ENCODE data around the gene SPO11. TPM values are rescaled to one million over a fixed set of nuclear protein-coding genes. Genes with fewer than 3 reads are reported as not detected.
A peak's percentile ranks its signal among the peaks of the same experiment; 100 is the strongest.

The SPO11 gene
- total and polyA plus RNA-seq, 4 donors: not detected

GRCh38 chr20:57287901-57288300, 41.7 kb upstream of the SPO11 start:
- Histone ChIP-seq H3K9me3 (ENCODE audit: control insufficient read depth in 4 of 4, insufficient read depth in 3 of 4, low read length in 3 of 4) (no peaks in the 10 kb centered on the region), H3K9ac (ENCODE audit: insufficient read depth in 1 of 2, low read length in 2 of 2) (no peak overlapping the region), H3K4me1 (ENCODE audit: control insufficient read depth in 5 of 5, insufficient read depth in 5 of 5, low read length in 5 of 5) (peaks cover 0 to 39% (median 11%) of the 10 kb centered on the region in 5 donors), H3K27ac (ENCODE audit: low read depth in 1 of 2, low read length in 1 of 2) (no peak overlapping the region), H3K27me3 (ENCODE audit: control insufficient read depth in 3 of 3, insufficient read depth in 3 of 3, low read length in 2 of 3) (no peaks in the 10 kb centered on the region), H3K36me3 (ENCODE audit: control insufficient read depth in 4 of 4, insufficient read depth in 4 of 4, low read length in 4 of 4) (no peaks in the 10 kb centered on the region), H3K4me3 (no peak overlapping the region)
- no peak for TF ChIP-seq CTCF (IDR thresholded peaks at IDR 0.05; ENCODE audit: control extremely low read depth, extremely low read depth)
- no peak for ATAC-seq (ENCODE audit: insufficient read depth, low FRiP score)
- 61 to 76% methylated on average over 6 of the region's 6 CpGs for WGBS, 2 donors
- peak in 1 of 3 donors; percentile 28 for DNase-seq

GRCh38 chr20:57288651-57289277, 40.8 kb upstream of the SPO11 start:
- Histone ChIP-seq H3K4me1 (ENCODE audit: control insufficient read depth in 5 of 5, insufficient read depth in 5 of 5, low read length in 5 of 5) (peaks cover 0 to 33% (median 11%) of the 10 kb centered on the region in 5 donors), H3K9me3 (ENCODE audit: control insufficient read depth in 4 of 4, insufficient read depth in 3 of 4, low read length in 3 of 4) (no peaks in the 10 kb centered on the region), H3K36me3 (ENCODE audit: control insufficient read depth in 4 of 4, insufficient read depth in 4 of 4, low read length in 4 of 4) (no peaks in the 10 kb centered on the region), H3K9ac (ENCODE audit: insufficient read depth in 1 of 2, low read length in 2 of 2) (no peak overlapping the region), H3K27me3 (ENCODE audit: control insufficient read depth in 3 of 3, insufficient read depth in 3 of 3, low read length in 2 of 3) (no peaks in the 10 kb centered on the region), H3K27ac (ENCODE audit: low read depth in 1 of 2, low read length in 1 of 2) (no peak overlapping the region), H3K4me3 (no peak overlapping the region)
- WGBS, 2 donors: 40 to 52% methylated on average over 16 of the region's 16 CpGs
- ATAC-seq (ENCODE audit: insufficient read depth, low FRiP score): no peak
- TF ChIP-seq CTCF (IDR thresholded peaks at IDR 0.05; ENCODE audit: control extremely low read depth, extremely low read depth): no peak
- DNase-seq: peak; percentile 58 to 77 (median 73)

DNA sequence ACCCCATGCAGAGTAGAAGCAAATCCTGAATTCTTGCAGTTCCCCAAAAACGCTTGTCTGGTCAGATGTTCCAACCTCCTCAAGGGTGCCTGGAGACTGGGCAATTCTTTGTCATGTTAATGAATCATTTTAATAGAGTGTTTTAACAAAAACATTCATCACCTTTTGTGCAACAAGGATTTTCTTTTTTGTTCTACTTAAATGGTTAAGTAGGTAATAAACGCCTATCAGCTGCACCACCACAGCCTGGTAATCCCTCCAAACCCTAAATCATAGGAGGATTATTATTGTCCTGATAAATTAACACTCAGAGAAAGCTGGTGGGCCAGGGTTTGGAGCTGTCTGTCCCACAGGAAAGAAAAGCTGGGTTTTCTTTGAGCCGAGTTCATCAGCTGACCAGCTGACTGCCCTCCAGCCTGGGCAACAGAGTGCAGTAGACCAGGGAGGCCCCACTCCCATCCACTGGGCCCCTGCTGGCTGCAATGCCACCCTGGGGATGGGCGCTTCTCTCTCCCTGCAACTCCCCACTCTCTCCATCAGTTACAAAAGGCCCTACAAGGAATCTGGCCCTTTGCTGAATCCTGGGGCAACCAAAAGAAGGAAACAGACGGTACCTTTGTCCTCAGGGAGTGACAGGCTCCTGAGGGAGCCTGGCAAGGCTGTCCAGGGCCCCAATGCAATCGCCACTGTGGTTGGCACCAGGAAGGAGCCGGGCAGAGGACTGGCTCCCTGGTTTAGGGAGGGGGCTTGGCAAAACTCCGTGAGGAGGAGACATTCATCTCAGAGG, 40.0 kb upstream of the SPO11 start:
- TF ChIP-seq CTCF (IDR thresholded peaks at IDR 0.05; ENCODE audit: control extremely low read depth, extremely low read depth): no peak
- Histone ChIP-seq H3K27me3 (ENCODE audit: control insufficient read depth in 3 of 3, insufficient read depth in 3 of 3, low read length in 2 of 3) (no peaks in the 10 kb centered on the region), H3K4me3 (no peak overlapping the region), H3K27ac (ENCODE audit: low read depth in 1 of 2, low read length in 1 of 2) (no peak overlapping the region), H3K9me3 (ENCODE audit: control insufficient read depth in 4 of 4, insufficient read depth in 3 of 4, low read length in 3 of 4) (no peaks in the 10 kb centered on the region), H3K4me1 (ENCODE audit: control insufficient read depth in 5 of 5, insufficient read depth in 5 of 5, low read length in 5 of 5) (peaks cover 0 to 33% (median 11%) of the 10 kb centered on the region in 5 donors), H3K9ac (ENCODE audit: insufficient read depth in 1 of 2, low read length in 2 of 2) (no peak overlapping the region), H3K36me3 (ENCODE audit: control insufficient read depth in 4 of 4, insufficient read depth in 4 of 4, low read length in 4 of 4) (no peaks in the 10 kb centered on the region)
- DNase-seq: no peak
- WGBS, 2 donors: 57 to 61% methylated on average over 8 of the region's 8 CpGs
- ATAC-seq (ENCODE audit: insufficient read depth, low FRiP score): no peak

All from lung (tissue), 12 donors.